HG02759 (cell line): Measurements from ENCODE around the gene MCMBP.
"Not testable (repeated sequence)": the region's sequence is repeated elsewhere in the genome, so short reads cannot be mapped to it uniquely, and the experiment has no call there.

ENCODE experiments used
- ATAC-seq: cut with Tn5 transposase; IDR thresholded peaks from one replicate; pipeline ENCODE4 v1.9.1; 2021; ENCODE audit warnings: mild to moderate bottlenecking, moderate library complexity; ENCODE audit not compliant: unreplicated experiment

Gene MCMBP

DNA sequence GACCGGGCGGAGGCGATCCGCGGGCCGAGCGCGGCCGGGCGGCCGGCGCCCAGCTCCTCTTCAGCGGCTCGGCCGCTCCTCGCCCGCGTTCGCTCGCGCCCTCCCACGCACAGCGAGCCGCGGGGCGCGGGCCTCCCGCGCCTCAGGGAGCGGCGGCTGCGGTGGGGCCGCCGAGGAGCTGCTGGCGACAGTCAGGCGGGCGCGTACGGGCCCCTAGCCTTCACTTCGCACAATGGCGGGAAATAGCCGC is at the start of gene MCMBP:
MCMBP (minus strand) TSS at position 234 of the 250 bp plus-strand sequence. CDS start 259 bp downstream, outside the sequence.
- ATAC-seq: peak; percentile 26

- ATAC-seq: peak; percentile 66
Measured at GRCh38 chr10:119919826-119920225, 47.2 kb upstream of the MCMBP start.

DNA sequence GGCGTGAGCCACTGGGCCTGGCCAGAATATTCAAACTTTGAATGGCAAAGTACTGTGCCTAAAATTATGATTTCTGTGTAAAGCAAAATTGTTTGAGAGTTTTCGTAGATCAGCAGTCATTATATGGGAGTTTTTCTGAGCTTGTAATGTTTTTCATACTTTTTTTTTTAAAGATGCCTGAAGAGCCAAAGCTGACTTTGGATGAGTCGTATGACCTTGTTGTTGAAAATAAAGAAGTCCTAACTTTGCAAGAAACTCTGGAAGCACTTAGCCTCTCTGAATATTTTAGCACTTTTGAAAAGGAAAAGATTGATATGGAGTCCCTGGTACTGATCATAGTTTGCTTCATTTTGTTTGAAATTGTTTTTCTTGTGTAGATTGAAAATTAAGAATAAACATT is 46.6 kb upstream of the MCMBP start:
- ATAC-seq: no peak

DNA sequence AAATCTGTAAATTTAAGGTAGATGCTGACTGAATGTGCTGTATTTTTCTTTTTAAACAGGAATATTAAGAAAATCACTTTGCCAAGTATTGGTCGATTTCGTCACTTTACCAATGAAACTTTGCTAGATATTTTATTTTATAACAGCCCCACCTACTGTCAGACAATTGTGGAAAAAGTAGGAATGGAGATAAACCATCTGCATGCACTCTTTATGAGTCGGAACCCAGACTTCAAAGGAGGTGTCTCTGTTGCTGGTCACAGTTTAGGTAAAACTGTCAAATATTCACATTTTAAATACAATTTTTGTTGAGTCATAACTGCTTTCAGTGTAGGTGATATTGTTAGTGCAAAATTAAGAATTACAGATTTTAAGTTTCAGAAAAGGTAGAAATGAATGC is 45.1 kb upstream of the MCMBP start:
- no peak for ATAC-seq

GRCh38 chr10:119910689-119911088 is 38.0 kb upstream of the MCMBP start:
- ATAC-seq: no peak

- no peak for ATAC-seq
Measured at GRCh38 chr10:119908166-119908565, 35.5 kb upstream of the MCMBP start.

GRCh38 chr10:119907695-119908094 is 35.1 kb upstream of the MCMBP start:
- ATAC-seq: not testable (repeated sequence)

DNA sequence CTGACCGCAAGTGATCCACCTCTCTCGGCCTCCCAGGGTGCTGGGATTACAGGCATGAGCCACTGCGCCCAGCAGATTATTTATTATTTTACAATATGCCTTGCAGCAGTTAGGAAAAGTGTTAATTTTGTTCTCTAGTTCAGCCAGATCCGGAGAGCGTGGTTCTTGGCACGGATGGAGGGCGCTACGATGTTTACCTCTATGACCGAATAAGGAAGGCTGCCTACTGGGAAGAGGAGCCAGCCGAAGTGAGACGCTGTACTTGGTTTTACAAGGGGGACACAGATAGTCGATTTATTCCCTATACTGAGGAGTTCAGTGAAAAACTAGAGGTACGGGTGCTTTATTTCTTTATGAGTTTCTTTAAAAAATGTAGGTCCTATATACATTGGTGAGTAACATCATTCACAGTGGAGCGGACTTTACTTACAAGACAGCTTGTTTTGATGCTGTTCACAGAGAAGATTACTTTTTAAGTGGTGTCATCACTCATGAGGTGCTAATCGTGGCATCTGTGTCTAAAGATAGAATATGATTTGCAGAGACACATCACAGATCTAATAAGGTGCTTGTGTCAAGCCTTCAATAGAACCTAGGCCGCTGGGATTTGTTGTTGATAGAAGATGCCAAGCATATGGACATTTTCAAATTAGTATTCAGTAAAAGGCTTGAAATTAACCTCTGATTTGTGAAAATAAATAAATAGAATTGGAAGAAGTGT is 31.5 kb upstream of the MCMBP start:
- ATAC-seq: no peak

- ATAC-seq: no peak
Measured at GRCh38 chr10:119898577-119898976, 25.9 kb upstream of the MCMBP start.

DNA sequence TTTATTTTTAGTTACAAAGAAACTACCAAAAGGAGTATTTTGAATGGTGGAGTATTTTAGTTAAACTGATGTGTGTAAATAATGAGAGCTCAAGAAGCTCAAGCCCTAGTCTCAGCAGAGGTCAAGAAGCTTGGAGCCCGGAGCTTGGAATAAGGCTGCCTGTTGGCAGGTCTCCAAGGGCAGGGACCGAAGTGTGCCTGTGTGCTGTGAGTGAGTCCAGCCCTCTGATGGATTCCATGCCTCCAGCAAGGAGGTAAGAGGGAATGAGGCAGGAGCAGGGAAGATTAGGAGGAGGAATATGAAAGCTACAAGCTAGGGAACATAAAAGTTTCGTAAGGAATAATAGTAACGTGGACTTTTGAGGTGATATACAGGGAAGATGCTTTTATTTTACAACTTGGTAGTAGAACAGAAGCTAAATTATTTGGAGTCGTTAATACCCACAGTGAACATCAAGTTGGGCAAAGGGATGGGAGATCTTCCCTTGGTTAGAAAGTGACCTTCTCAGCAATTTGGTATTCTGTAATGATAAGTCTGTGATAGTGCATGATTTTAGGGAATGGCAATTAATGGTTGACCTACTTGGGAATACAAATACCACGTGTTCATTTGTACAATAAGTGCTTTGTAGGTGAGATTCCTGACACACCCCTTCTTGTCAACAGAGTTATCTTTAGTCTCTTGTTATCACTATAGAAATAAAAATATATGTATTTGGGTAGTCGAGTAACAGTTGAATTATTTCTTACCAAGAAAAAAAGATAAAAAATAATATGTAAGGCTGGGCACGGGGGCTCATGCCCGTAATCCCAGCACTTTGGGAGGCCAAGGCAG is 24.5 kb upstream of the MCMBP start:
- ATAC-seq: no peak

DNA sequence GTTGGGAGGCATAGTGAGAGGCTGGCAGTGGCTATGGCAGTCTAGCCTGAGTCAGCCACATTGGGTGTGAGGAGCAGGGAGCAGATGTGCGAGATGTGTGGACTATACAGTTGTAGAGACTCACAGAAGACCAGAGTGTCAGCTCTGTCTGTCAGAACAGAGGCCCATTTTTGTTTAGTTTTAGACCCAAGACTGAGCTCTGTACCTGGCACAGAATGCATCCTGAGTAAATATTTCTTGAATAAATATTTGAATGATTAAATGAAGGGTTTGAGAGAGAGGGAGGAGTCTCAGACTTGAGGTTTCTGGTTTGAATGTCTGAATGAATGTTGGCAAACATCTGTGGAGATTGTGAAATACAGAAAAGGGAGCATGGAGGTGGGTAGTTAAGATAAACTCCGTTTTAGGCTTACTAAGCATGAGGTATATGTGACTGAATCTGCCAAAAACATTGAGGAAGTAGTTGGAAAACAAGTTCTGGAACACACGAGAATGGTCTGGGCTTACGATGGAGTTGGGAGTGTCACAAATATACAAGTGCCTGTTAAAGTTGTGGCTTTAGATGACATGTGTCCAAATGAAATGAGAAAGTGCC is 23.5 kb upstream of the MCMBP start:
- ATAC-seq: no peak

GRCh38 chr10:119893845-119894427 is 21.3 kb upstream of the MCMBP start:
- ATAC-seq: no peak

DNA sequence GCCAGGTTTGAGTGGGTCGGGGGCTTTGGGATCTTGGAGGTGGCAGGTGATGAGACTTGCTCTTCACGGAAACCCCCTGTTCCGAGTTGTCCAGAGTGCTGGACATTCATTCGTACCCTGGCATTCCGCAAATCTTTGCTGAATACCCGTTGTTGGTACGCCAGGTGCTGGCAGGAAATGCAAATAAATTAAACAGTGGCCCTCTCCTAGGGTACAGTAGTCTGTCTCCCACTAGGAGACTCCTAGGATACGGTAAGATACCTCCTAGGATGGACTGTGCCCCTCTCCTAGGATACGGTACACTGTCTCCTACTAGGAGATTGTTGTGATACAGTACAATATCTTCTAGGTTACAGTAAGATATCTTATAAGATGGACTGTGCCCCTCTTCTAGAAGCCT is 20.4 kb upstream of the MCMBP start:
- no peak for ATAC-seq

DNA sequence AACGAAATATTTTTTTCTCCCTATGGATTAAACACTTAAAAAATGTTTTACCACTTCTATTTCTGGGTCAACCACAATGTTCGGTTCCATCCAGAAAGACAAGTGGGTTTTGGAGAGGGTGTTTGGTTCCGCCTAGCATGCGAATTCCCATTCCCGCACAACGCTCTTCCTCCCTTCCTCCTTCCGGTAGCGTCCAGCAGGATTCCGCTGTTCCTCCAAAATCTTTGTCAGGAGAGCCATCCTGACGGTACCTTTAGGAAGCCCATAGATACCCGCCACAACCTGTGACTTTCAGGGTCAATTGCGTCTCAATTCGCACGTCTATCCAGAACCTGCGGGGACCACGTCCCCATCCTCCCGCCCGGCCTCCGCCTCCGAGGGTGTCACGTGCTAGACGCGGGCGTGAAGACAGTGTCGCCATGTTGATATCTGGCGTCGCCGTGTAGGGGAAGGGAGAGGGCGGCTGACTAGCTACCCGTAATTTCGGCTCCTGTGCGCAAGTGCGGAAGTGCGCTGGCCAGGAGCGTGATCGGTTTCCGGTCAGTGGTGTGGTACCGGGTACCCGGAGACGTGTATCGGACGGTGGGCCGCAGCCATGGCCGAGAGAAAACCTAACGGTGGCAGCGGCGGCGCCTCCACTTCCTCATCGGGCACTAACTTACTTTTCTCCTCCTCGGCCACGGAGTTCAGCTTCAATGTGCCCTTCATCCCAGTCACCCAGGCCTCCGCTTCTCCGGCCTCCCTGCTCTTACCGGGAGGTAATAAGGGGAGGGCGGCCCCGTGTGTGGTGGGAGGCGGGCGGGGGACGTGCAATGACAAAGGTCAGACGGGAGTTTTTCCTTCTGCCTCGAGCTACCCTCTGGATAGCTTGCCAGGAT is 19.8 kb upstream of the MCMBP start, which contains the start of gene SEC23IP:
SEC23IP (plus strand) TSS at position 543 of the 878 bp plus-strand sequence; CDS start at position 596, 53 bp downstream.
- peak; percentile 97 for ATAC-seq

DNA sequence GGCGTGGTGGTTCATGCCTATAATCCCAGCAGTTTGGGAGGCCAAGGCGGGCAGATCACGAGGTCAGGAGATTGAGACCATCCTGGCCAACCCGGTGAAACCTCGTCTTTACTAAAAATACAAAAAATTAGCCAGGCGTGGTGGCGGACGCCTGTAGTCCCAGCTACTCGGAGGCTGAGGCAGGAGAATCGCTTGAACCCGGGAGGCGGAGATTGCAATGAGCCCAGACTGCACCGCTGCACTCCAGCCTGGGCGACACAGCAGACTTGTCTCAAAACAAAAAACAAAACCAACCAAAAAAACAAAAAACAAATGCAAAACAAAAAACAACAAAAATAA is 19.2 kb upstream of the MCMBP start:
- not testable (repeated sequence) for ATAC-seq

DNA sequence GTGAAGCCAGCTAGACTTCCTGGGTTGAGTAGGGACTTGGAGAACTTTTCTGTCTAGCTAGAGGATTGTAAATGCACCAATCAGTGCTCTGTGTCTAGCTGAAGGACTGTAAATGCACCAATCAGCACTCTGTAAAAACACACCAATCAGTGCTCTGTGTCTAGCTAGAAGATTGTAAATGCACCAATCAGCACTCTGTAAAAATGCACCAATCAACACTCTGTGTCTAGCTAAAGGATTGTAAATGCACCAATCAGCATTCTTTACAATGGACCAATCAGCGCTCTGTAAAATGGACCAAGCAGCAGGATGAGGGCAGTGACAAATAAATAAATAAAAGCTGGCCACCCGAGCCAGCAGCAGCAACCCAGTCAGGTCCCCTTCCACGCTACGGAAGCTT is 17.7 kb upstream of the MCMBP start:
- ATAC-seq: not testable (repeated sequence)

DNA sequence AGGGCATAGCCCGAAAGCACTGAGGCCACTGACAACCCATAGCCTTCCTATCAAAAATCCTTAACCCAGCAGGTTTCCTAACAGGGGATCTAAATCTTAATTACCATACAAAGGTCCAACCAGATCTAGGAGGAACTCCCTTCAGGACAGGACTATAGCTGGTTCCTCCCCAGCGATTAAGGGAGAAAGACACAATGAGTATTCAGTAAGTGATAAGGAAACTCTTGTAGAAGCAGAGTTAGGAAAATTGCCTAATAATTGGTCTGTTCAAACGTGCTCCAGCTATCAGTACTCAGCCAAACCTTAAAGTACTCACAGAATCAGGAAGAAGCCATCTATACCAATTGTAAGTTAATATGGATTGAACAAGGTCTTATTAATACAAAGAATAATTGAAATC is 16.6 kb upstream of the MCMBP start:
- not testable (repeated sequence) for ATAC-seq

- ATAC-seq: not testable (repeated sequence)
Measured at GRCh38 chr10:119888715-119889114, 16.1 kb upstream of the MCMBP start.

DNA sequence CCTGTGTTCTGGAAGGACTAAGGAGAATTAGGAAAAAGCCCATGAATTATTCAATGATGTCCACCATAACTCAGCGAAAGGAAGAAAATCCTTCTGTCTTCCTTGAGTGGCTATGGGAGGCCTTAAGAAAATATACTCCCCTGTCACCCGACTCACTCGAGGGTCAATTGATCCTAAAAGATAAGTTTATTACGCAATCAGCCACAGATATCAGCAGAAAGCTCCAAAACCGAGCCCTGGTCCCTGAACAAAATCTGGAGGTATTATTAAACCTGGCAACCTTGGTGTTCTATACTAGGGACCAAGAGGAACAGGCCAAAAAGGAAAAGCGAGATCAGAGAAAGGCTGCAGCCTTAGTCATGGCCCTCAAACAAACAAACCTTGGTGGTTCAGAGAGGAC is 13.4 kb upstream of the MCMBP start:
- ATAC-seq: not testable (repeated sequence)

GRCh38 chr10:119883901-119884611 is 11.4 kb upstream of the MCMBP start:
- ATAC-seq: not testable (repeated sequence)
